ENCODE measurements around the gene EXOC3. TPM values are rescaled to one million over a fixed set of nuclear protein-coding genes. Genes with fewer than 3 reads are reported as not detected.

Gene EXOC3
- total RNA-seq, 2 experiments from 2014 or later = 31.0 to 58.2 TPM

GRCh38 chr5:438481-438981 is 4.4 kb upstream of the EXOC3 start:
- TF ChIP-seq CTCF (conservative IDR thresholded peaks at IDR 0.05; ENCODE audit: low read length) = no peak
- TF ChIP-seq EZH2phosphoT487 (IDR thresholded peaks at IDR 0.05; ENCODE audit: borderline replicate concordance, low read depth, low read length) = no peak
- H3K9me3 ChIP-seq (ENCODE audit: low read length) = no peaks in the 10 kb centered on the region
- no peak overlapping the region for H2AFZ ChIP-seq (ENCODE audit: low read length)
- no peaks in the 10 kb centered on the region for H3K36me3 ChIP-seq (ENCODE audit: insufficient read depth, low read length)
- no peak overlapping the region for H3K4me2 ChIP-seq (ENCODE audit: low read length)
- no peaks in the 10 kb centered on the region for H3K9me2 ChIP-seq (ENCODE audit: insufficient read depth, low read length)
- peaks cover 19% of the 10 kb centered on the region for H3K4me1 ChIP-seq (ENCODE audit: insufficient read depth, low read length, poor library complexity, severe bottlenecking)
- no peak for DNase-seq (ENCODE audit: low spot score)
- intact Hi-C loops (cut with micrococcal nuclease; ENCODE audit: unreplicated experiment) = no loop called here
- no peak overlapping the region for H3K4me3 ChIP-seq (ENCODE audit: low read depth, low read length, poor library complexity, severe bottlenecking)
- peaks cover 3% of the 10 kb centered on the region; the same call in 1 of the 2 replicates for H3K79me2 ChIP-seq (ENCODE audit: insufficient read depth, low read depth, low read length)
- H4K20me1 ChIP-seq (ENCODE audit: insufficient read depth, low read length) = no peaks in the 10 kb centered on the region
- ChIA-PET POLR2A (no interaction called here), CTCF (ENCODE audit: unreplicated experiment) (no interaction called here)
- no TSS peak for BruUV-seq (replicated peaks)
- no peak overlapping the region for H3K27ac ChIP-seq (ENCODE audit: low read depth, low read length, poor library complexity, severe bottlenecking)

- intact Hi-C loops (cut with micrococcal nuclease; ENCODE audit: unreplicated experiment) = no loop called here
- CTCF ChIA-PET (ENCODE audit: unreplicated experiment) = no interaction called here
- no peak overlapping the region for H3K27ac ChIP-seq (ENCODE audit: low read depth, low read length, poor library complexity, severe bottlenecking)
These were observed 3.8 kb upstream of the EXOC3 start for GRCh38 chr5:439181-439580.

More at GRCh38 chr5:439181-439580, 3.8 kb upstream of the EXOC3 start:
- Histone ChIP-seq H3K36me3 (ENCODE audit: insufficient read depth, low read length) (no peaks in the 10 kb centered on the region), H3K9me2 (ENCODE audit: insufficient read depth, low read length) (no peaks in the 10 kb centered on the region), H3K4me1 (ENCODE audit: insufficient read depth, low read length, poor library complexity, severe bottlenecking) (peaks cover 26% of the 10 kb centered on the region), H3K4me2 (ENCODE audit: low read length) (no peak overlapping the region), H2AFZ (ENCODE audit: low read length) (no peak overlapping the region), H4K20me1 (ENCODE audit: insufficient read depth, low read length) (no peaks in the 10 kb centered on the region), H3K79me2 (ENCODE audit: insufficient read depth, low read depth, low read length) (peaks cover 9% of the 10 kb centered on the region; the same call in 1 of the 2 replicates), H3K9me3 (ENCODE audit: low read length) (no peaks in the 10 kb centered on the region), H3K4me3 (ENCODE audit: low read depth, low read length, poor library complexity, severe bottlenecking) (no peak overlapping the region)
- no peak for DNase-seq (ENCODE audit: low spot score)
- POLR2A ChIA-PET = no interaction called here
- TF ChIP-seq EZH2phosphoT487 (IDR thresholded peaks at IDR 0.05; ENCODE audit: borderline replicate concordance, low read depth, low read length) (no peak), CTCF (conservative IDR thresholded peaks at IDR 0.05; ENCODE audit: low read length) (no peak)
- BruUV-seq (replicated peaks) = no TSS peak

All from OCI-LY7 (cell line).